Epithelial cell of esophagus (primary cell): ENCODE measurements around the gene PLBD2.

Experiments used
- DNase-seq: peaks from one replicate; pipeline ENCODE4 v3.0.0; 2010; ENCODE audit warnings: low read depth
- H3K4me3 ChIP-seq: 2 replicates; pipeline ENCODE4 v1.5.1; 2011; ENCODE audit warnings: mild to moderate bottlenecking, low read length, control low read depth
- CTCF ChIP-seq: IDR thresholded peaks from 2 replicates; pipeline ENCODE4 v1.5.1; 2011; ENCODE audit warnings: low read depth, mild to moderate bottlenecking, low read length, control low read depth, inconsistent platforms; ENCODE audit not compliant: insufficient read depth; ENCODE audit errors: missing control alignments

PLBD2 gene

GRCh38 chr12:113378291-113378690 lies 19.9 kb downstream of the PLBD2 start:
- no peak for DNase-seq
- no peak overlapping the region for H3K4me3 ChIP-seq
- no peak for TF ChIP-seq CTCF

GRCh38 chr12:113381220-113381619 lies 22.8 kb downstream of the PLBD2 start:
- no peak overlapping the region for H3K4me3 ChIP-seq
- no peak for TF ChIP-seq CTCF
- DNase-seq = no peak

- no peak overlapping the region for H3K4me3 ChIP-seq
- TF ChIP-seq CTCF = no peak
- no peak for DNase-seq
These were observed 23.8 kb downstream of the PLBD2 start for GRCh38 chr12:113382206-113382605.

GRCh38 chr12:113384778-113385177 lies 26.4 kb downstream of the PLBD2 start:
- DNase-seq = no peak
- H3K4me3 ChIP-seq = no peak overlapping the region
- TF ChIP-seq CTCF = no peak

- no peak for TF ChIP-seq CTCF
- H3K4me3 ChIP-seq = no peak overlapping the region
- no peak for DNase-seq
These were observed 27.0 kb downstream of the PLBD2 start for GRCh38 chr12:113385282-113385882.

- no peak for DNase-seq
- TF ChIP-seq CTCF = no peak
- no peak overlapping the region for H3K4me3 ChIP-seq
These were observed 28.6 kb downstream of the PLBD2 start for GRCh38 chr12:113386866-113387566.

GRCh38 chr12:113387631-113388030 lies 29.2 kb downstream of the PLBD2 start:
- no peak overlapping the region for H3K4me3 ChIP-seq
- DNase-seq = no peak
- TF ChIP-seq CTCF = no peak
